H9 (cell line): ENCODE data around the gene RSPH3. TPM values are rescaled to one million over a fixed set of nuclear protein-coding genes. Genes with fewer than 3 reads are reported as not detected.

Experiments used
- DNase-seq: peaks from one replicate; pipeline ENCODE4 v3.0.0-alpha.2; 2017
- H2AFZ ChIP-seq: one replicate; pipeline ENCODE4 v1.6.1; 2013; ENCODE audit warnings: mild to moderate bottlenecking, low read length, control low read depth, moderate library complexity
- H2AK5ac ChIP-seq: 2 replicates; pipeline ENCODE4 v1.6.1; 2013; ENCODE audit warnings: low read length, control low read depth, mixed read lengths; ENCODE audit not compliant: insufficient read length
- H2BK120ac ChIP-seq: one replicate; pipeline ENCODE4 v1.6.1; 2013; ENCODE audit warnings: low read depth, mild to moderate bottlenecking, low read length, control low read depth, inconsistent platforms; ENCODE audit not compliant: poor library complexity, severe bottlenecking
- H2BK12ac ChIP-seq: 2 replicates; pipeline ENCODE4 v1.6.1; 2013; ENCODE audit warnings: low read length, control low read depth, mixed read lengths, low read depth; ENCODE audit not compliant: insufficient read length
- H2BK15ac ChIP-seq: 2 replicates; pipeline ENCODE4 v1.6.1; 2013; ENCODE audit warnings: low read depth, low read length, control low read depth
- H2BK20ac ChIP-seq: one replicate; pipeline ENCODE4 v1.6.1; 2013; ENCODE audit warnings: low read depth, mild to moderate bottlenecking, low read length, control low read depth, inconsistent platforms; ENCODE audit not compliant: poor library complexity, severe bottlenecking
- H2BK5ac ChIP-seq: 2 replicates; pipeline ENCODE4 v1.6.1; 2013; ENCODE audit warnings: low read length, control low read depth, mixed read lengths; ENCODE audit not compliant: insufficient read length
- H3K14ac ChIP-seq: 2 replicates; pipeline ENCODE4 v1.6.1; 2013; ENCODE audit warnings: low read length, control low read depth; ENCODE audit not compliant: insufficient read depth
- H3K18ac ChIP-seq: 2 replicates; pipeline ENCODE4 v1.6.1; 2013; ENCODE audit warnings: low read depth, mild to moderate bottlenecking, mixed read lengths, low read length, control low read depth; ENCODE audit not compliant: insufficient read length
- H3K23ac ChIP-seq: 2 replicates; pipeline ENCODE4 v1.6.1; 2013; ENCODE audit warnings: low read length, control low read depth, mixed read lengths, low read depth; ENCODE audit not compliant: insufficient read length
- H3K23me2 ChIP-seq: 2 replicates; pipeline ENCODE4 v1.6.1; 2013; ENCODE audit warnings: low read depth, mild to moderate bottlenecking, mixed read lengths, low read length, control low read depth; ENCODE audit not compliant: insufficient read length, poor library complexity, severe bottlenecking
- H3K27ac ChIP-seq: 2 replicates; pipeline ENCODE4 v1.5.1; 2013; ENCODE audit warnings: low read length, control low read depth, mixed read lengths, low read depth; ENCODE audit not compliant: insufficient read length
- H3K27me3 ChIP-seq: 2 replicates; pipeline ENCODE4 v1.6.1; 2013; ENCODE audit warnings: low read length, control low read depth, inconsistent platforms; ENCODE audit not compliant: insufficient read depth
- H3K4ac ChIP-seq: 2 replicates; pipeline ENCODE4 v1.6.1; 2013; ENCODE audit warnings: low read depth, mild to moderate bottlenecking, control low read depth, inconsistent platforms, low read length, moderate library complexity
- H3K4me1 ChIP-seq: 2 replicates; pipeline ENCODE4 v1.6.1; 2013; ENCODE audit warnings: low read length, control low read depth, inconsistent platforms; ENCODE audit not compliant: insufficient read depth
- H3K4me2 ChIP-seq: 2 replicates; pipeline ENCODE4 v1.6.1; 2013; ENCODE audit warnings: low read length, control low read depth, mixed read lengths; ENCODE audit not compliant: insufficient read length, insufficient read depth
- H3K56ac ChIP-seq: 2 replicates; pipeline ENCODE4 v1.6.1; 2013; ENCODE audit warnings: low read depth, mild to moderate bottlenecking, mixed read lengths, low read length, control low read depth; ENCODE audit not compliant: insufficient read length
- H3K79me1 ChIP-seq: 2 replicates; pipeline ENCODE4 v1.6.1; 2013; ENCODE audit warnings: low read depth, mild to moderate bottlenecking, moderate library complexity, low read length, control low read depth, inconsistent platforms; ENCODE audit not compliant: insufficient read depth, poor library complexity, severe bottlenecking
- H3K79me2 ChIP-seq: 2 replicates; pipeline ENCODE4 v1.6.1; 2013; ENCODE audit warnings: low read length, control low read depth, inconsistent platforms; ENCODE audit not compliant: insufficient read depth
- H3K9ac ChIP-seq: 2 replicates; pipeline ENCODE4 v1.6.1; 2013; ENCODE audit warnings: low read length, control low read depth, mixed read lengths; ENCODE audit not compliant: insufficient read length; ENCODE audit errors: extremely low read depth
- H3K9me3 ChIP-seq: one replicate; pipeline ENCODE4 v1.6.1; 2013; ENCODE audit warnings: low read depth, low read length, inconsistent platforms; ENCODE audit not compliant: control insufficient read depth
- H3T11ph ChIP-seq: one replicate; pipeline ENCODE4 v1.6.1; 2013; ENCODE audit warnings: mild to moderate bottlenecking, low read length, control low read depth, inconsistent platforms
- H4K20me1 ChIP-seq: one replicate; pipeline ENCODE4 v1.6.1; 2013; ENCODE audit not compliant: control insufficient read depth, insufficient read length, insufficient read depth
- H4K5ac ChIP-seq: 2 replicates; pipeline ENCODE4 v1.6.1; 2013; ENCODE audit warnings: low read depth, mild to moderate bottlenecking, mixed read lengths, low read length, control low read depth; ENCODE audit not compliant: insufficient read length
- H4K8ac ChIP-seq: replicated peaks from 2 replicates; pipeline ENCODE4 v1.6.1; 2013; ENCODE audit warnings: low read length, control low read depth, mixed read lengths, low read depth; ENCODE audit not compliant: insufficient read length
- H4K91ac ChIP-seq: 2 replicates; pipeline ENCODE4 v1.6.1; 2013; ENCODE audit warnings: low read depth, mild to moderate bottlenecking, moderate library complexity, mixed read lengths, low read length, control low read depth; ENCODE audit not compliant: insufficient read length
- H3K27ac Mint-ChIP-seq, 3 experiments: 2 replicates in 2 of 3; 3 replicates in 1 of 3; pipeline ENCODE4 v1.8.0; 2020 to 2021; ENCODE audit warnings: mixed read lengths in 3 of 3, mild to moderate bottlenecking in 1 of 3, moderate library complexity in 1 of 3
- H3K27me3 Mint-ChIP-seq: 2 replicates; pipeline ENCODE4 v1.8.0; 2021; ENCODE audit warnings: low read depth, mild to moderate bottlenecking, moderate library complexity, mixed read lengths
- H3K36me3 Mint-ChIP-seq, 3 experiments: 2 replicates in 2 of 3; 3 replicates in 1 of 3; pipeline ENCODE4 v1.8.0; 2020 to 2021; ENCODE audit warnings: low read depth in 3 of 3, mixed read lengths in 3 of 3; ENCODE audit not compliant: insufficient read depth in 1 of 3
- H3K4me1 Mint-ChIP-seq, 2 experiments: 2 replicates each; pipeline ENCODE4 v1.8.0; 2020; ENCODE audit warnings: mixed read lengths in 2 of 2
- H3K4me3 Mint-ChIP-seq, 2 experiments: 2 replicates in 1 of 2; 3 replicates in 1 of 2; pipeline ENCODE4 v1.8.0; 2020 to 2021; ENCODE audit warnings: mild to moderate bottlenecking in 2 of 2, mixed read lengths in 2 of 2, moderate library complexity in 1 of 2
- H3K9me3 Mint-ChIP-seq, 2 experiments: 2 replicates in 1 of 2; 3 replicates in 1 of 2; pipeline ENCODE4 v1.8.0; 2020; ENCODE audit warnings: mild to moderate bottlenecking in 2 of 2, mixed read lengths in 2 of 2, moderate library complexity in 1 of 2
- WGBS: extraction: QIAGEN DNeasy Blood & Tissue Kit; methylation state at CpG from one replicate; pipeline ENCODE4 v1.1.7; 2013; ENCODE audit warnings: missing lambda C conversion rate, low lambda C conversion rate, mixed read lengths; ENCODE audit not compliant: insufficient read length; ENCODE audit errors: extremely low coverage; 5-methylcytosine and 5-hydroxymethylcytosine counted together
- total RNA-seq: library from RNA; stranded (reverse); gene quantifications from 2 replicates; pipeline ENCODE4 v1.2.1, GENCODE V29; 2021
- TF ChIP-seq, protein P1 (sequence below): fragments of 200-600 bp; sonication (generic); conservative IDR thresholded peaks from 3 replicates; pipeline ENCODE4 v1.8.0; 2021; ENCODE audit warnings: antibody characterized with exemption, mild to moderate bottlenecking

Gene RSPH3
- total RNA-seq, 1 experiment from 2014 or later: 2.2 TPM

DNA sequence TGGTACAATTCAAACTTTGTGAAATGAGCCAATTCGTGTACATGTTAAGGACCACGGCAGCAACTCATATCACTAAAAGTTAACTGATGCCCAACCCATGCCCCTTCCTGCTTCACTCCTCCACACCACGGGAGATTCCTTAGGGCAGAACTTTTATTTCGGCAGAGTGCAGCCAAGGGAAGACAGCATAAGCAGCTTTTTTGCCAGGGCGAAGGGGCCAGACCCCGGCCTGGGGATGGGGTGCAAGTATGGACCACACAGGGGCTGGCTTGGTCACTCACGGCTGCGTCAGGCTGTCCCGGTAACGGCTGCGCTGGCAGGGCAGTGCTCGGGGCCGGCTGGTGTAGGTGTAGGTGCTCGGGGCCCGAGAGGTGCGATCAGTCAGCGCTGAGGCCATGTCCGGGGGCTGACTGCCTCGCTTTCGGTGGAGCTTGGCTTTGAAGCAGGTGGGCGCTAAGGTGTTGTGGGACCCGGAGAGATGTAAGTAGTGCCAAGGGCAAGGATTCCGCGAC lies 792 bp downstream of the RSPH3 start:
- TF ChIP-seq, protein P1, sequence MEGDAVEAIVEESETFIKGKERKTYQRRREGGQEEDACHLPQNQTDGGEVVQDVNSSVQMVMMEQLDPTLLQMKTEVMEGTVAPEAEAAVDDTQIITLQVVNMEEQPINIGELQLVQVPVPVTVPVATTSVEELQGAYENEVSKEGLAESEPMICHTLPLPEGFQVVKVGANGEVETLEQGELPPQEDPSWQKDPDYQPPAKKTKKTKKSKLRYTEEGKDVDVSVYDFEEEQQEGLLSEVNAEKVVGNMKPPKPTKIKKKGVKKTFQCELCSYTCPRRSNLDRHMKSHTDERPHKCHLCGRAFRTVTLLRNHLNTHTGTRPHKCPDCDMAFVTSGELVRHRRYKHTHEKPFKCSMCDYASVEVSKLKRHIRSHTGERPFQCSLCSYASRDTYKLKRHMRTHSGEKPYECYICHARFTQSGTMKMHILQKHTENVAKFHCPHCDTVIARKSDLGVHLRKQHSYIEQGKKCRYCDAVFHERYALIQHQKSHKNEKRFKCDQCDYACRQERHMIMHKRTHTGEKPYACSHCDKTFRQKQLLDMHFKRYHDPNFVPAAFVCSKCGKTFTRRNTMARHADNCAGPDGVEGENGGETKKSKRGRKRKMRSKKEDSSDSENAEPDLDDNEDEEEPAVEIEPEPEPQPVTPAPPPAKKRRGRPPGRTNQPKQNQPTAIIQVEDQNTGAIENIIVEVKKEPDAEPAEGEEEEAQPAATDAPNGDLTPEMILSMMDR: no peak
- Histone ChIP-seq H2BK12ac (no peak overlapping the region), H2BK15ac (no peak overlapping the region), H2BK120ac (no peak overlapping the region), H4K20me1 (no peaks in the 10 kb centered on the region), H3K4me1 (no peaks in the 10 kb centered on the region; the same call in 1 of the 2 replicates), H3K79me2 (no peaks in the 10 kb centered on the region), H3K9me3 (no peaks in the 10 kb centered on the region), H3K14ac (peak overlapping the region; percentile 0; the same call in 1 of the 2 replicates), H2AK5ac (no peak overlapping the region), H3T11ph (no peak overlapping the region), H3K9ac (peak overlapping the region; percentile 16), H4K5ac (no peak overlapping the region), H3K23ac (no peak overlapping the region), H3K4me2 (peak overlapping the region; percentile 92), H3K79me1 (no peaks in the 10 kb centered on the region), H3K4ac (no peak overlapping the region), H3K27me3 (no peaks in the 10 kb centered on the region), H2BK20ac (no peak overlapping the region), H3K56ac (no peak overlapping the region), H2AFZ (no peak overlapping the region), H4K8ac (no peak overlapping the region), H4K91ac (no peak overlapping the region), H3K18ac (no peak overlapping the region), H3K23me2 (peaks cover 13% of the 10 kb centered on the region), H3K27ac (no peak overlapping the region), H2BK5ac (no peak overlapping the region)
- H3K27ac Mint-ChIP-seq: peak overlapping the region; percentile 85 to 94 (median 94); a peak in 5 of 7 replicates
- H3K4me3 Mint-ChIP-seq: peak overlapping the region; percentile 83 to 99
- H3K27me3 Mint-ChIP-seq: no peaks in the 10 kb centered on the region
- no CpG with 5 or more reads among the region's 24 CpGs for WGBS
- no peaks in the 10 kb centered on the region; a peak in 2 of 5 replicates for H3K9me3 Mint-ChIP-seq
- H3K36me3 Mint-ChIP-seq: peaks cover 0 to 7% (median 0%) of the 10 kb centered on the region in 3 experiments; a peak in 3 of 7 replicates
- no peak for DNase-seq
- peaks cover 10 to 13% of the 10 kb centered on the region in 2 experiments for H3K4me1 Mint-ChIP-seq
